Calu3 (cell line): Measurements from ENCODE around the gene COA3. TPM values are rescaled to one million over a fixed set of nuclear protein-coding genes. Genes with fewer than 3 reads are reported as not detected.

Experiments
- BruUV-seq: library from RNA; stranded (reverse); fragments of 400-500 nt; replicated peaks from 2 replicates; lab custom pipeline; 2021; lab: Mats Ljungman, UMichigan
- CTCF ChIA-PET: fragments of 300-600 bp; sonication (Branson Sonifier 250); formaldehyde crosslinking; loops from one replicate; lab custom pipeline; 2022; ENCODE audit warnings: antibody characterized with exemption; lab: Charles Lee
- DNase-seq: peaks from one replicate; pipeline ENCODE4 v3.0.0; 2022
- H3K27ac Mint-ChIP-seq: one replicate; pipeline ENCODE4 v1.8.0; 2022; ENCODE audit warnings: mixed read lengths; ENCODE audit not compliant: unreplicated experiment
- H3K27me3 Mint-ChIP-seq: one replicate; pipeline ENCODE4 v1.8.0; 2022; ENCODE audit warnings: mixed read lengths; ENCODE audit not compliant: unreplicated experiment
- H3K36me3 Mint-ChIP-seq: one replicate; pipeline ENCODE4 v1.8.0; 2022; ENCODE audit warnings: mild to moderate bottlenecking, moderate library complexity, mixed read lengths; ENCODE audit not compliant: insufficient read depth, unreplicated experiment
- H3K4me1 Mint-ChIP-seq: one replicate; pipeline ENCODE4 v1.8.0; 2022; ENCODE audit warnings: mild to moderate bottlenecking, low read depth, mixed read lengths; ENCODE audit not compliant: unreplicated experiment
- H3K4me3 Mint-ChIP-seq: one replicate; pipeline ENCODE4 v1.8.0; 2022; ENCODE audit warnings: mild to moderate bottlenecking, low read depth, moderate library complexity, mixed read lengths; ENCODE audit not compliant: unreplicated experiment
- H3K9me3 Mint-ChIP-seq: one replicate; pipeline ENCODE4 v1.8.0; 2022; ENCODE audit warnings: low read depth, mixed read lengths; ENCODE audit not compliant: unreplicated experiment
- intact Hi-C: fragments of 100-400 bp; cut with micrococcal nuclease; formaldehyde crosslinking; loops from one replicate; pipeline ENCODE4 v1.10.0; 2022; ENCODE audit not compliant: unreplicated experiment
- total RNA-seq: library from RNA; stranded (reverse); gene quantifications from 2 replicates; pipeline ENCODE4 v1.2.3, GENCODE V29; 2022
- TF ChIP-seq, protein P1 (sequence below): fragments of 200-600 bp; IDR thresholded peaks from one replicate; pipeline ENCODE4 v1.8.0; 2022; ENCODE audit warnings: antibody characterized with exemption; ENCODE audit not compliant: unreplicated experiment

The COA3 gene
- total RNA-seq, 1 experiment from 2014 or later: 99.9 TPM

DNA sequence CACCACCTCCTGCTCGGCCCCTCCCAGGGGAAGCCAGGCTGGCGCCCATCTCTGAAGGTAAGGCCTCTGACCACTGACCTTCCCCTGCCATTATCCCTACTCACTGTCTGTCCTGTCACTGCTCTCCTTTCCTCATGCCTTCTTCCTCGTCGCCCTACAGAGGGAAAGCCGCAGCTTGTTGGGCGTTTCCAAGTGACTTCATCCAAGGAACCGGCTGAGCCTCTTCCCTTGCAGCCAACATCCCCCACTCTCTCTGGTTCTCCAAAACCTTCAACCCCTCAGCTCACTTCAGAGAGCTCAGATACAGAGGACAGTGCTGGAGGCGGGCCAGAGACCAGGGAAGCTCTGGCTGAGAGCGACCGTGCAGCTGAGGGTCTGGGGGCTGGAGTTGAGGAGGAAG is 3.0 kb downstream of the COA3 start:
- Mint-ChIP-seq H3K4me3 (no peak overlapping the region), H3K27me3 (peaks cover 20% of the 10 kb centered on the region), H3K36me3 (peaks cover 36% of the 10 kb centered on the region), H3K9me3 (no peaks in the 10 kb centered on the region), H3K27ac (no peak overlapping the region), H3K4me1 (peaks cover 21% of the 10 kb centered on the region)
- CTCF ChIA-PET: no interaction called here
- intact Hi-C loops: no loop called here
- TF ChIP-seq, protein P1, sequence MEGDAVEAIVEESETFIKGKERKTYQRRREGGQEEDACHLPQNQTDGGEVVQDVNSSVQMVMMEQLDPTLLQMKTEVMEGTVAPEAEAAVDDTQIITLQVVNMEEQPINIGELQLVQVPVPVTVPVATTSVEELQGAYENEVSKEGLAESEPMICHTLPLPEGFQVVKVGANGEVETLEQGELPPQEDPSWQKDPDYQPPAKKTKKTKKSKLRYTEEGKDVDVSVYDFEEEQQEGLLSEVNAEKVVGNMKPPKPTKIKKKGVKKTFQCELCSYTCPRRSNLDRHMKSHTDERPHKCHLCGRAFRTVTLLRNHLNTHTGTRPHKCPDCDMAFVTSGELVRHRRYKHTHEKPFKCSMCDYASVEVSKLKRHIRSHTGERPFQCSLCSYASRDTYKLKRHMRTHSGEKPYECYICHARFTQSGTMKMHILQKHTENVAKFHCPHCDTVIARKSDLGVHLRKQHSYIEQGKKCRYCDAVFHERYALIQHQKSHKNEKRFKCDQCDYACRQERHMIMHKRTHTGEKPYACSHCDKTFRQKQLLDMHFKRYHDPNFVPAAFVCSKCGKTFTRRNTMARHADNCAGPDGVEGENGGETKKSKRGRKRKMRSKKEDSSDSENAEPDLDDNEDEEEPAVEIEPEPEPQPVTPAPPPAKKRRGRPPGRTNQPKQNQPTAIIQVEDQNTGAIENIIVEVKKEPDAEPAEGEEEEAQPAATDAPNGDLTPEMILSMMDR: no peak
- DNase-seq: no peak
- no TSS peak for BruUV-seq

DNA sequence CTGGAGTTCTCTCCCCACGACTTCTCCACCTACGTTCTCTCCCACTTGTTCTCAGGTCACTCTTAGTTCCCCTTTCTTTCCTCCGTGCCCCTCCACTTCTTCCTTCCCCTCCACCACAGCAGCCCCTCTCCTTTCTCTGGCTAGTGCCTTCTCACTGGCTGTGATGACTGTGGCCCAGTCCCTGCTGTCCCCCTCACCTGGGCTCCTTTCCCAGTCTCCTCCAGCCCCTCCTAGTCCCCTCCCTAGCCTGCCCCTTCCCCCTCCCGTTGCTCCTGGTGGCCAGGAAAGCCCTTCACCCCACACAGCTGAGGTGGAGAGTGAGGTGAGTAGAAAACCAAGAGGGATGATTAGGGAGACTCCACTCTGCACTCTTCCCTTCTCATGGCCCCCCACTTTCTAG is 3.4 kb downstream of the COA3 start:
- Mint-ChIP-seq H3K4me1 (peaks cover 21% of the 10 kb centered on the region), H3K9me3 (no peaks in the 10 kb centered on the region), H3K27me3 (peaks cover 20% of the 10 kb centered on the region), H3K27ac (no peak overlapping the region), H3K4me3 (no peak overlapping the region), H3K36me3 (peaks cover 36% of the 10 kb centered on the region)
- DNase-seq: no peak
- intact Hi-C loops: no loop called here
- TF ChIP-seq, protein P1: no peak
- BruUV-seq: no TSS peak
- CTCF ChIA-PET: no interaction called here

DNA sequence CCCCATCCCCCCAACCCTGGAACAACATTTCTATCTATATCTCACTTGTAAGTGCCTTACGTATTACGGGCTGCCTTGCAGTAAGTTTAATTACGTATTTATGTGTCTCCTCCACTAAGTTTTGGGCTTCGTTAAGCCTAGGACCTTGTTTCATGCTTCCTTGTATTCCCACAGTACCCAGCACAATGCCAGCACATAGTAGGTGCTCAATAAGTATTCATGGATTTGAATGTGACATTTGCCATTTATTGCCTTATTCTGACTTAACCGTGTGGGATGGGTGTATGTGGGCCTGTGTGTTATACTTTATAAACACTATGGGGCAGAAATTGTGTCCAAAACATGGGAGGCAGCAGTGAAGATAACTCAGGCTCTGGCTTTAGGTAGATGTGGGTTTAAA is 6.0 kb downstream of the COA3 start:
- intact Hi-C loops: no loop called here

DNA sequence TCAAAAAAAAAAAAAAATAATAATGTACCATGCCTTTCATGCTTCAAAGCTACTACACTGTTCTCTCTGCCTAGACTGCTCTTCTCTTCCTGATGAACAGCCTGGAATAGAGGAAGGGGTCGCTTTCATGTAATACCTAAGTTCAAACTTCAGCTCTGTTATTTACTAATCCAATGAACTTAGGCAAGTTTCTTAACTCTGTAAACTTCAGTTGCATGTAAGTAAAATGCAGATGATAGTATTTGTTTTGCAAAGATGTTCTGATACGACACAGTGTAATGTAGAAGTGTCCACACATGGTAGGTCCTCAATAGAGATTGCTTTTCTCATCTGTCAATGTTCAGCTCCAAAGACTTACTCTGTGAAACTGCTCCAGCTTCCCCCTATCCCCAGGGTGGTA is 6.6 kb downstream of the COA3 start:
- Mint-ChIP-seq H3K36me3 (peaks cover 19% of the 10 kb centered on the region), H3K27me3 (peaks cover 45% of the 10 kb centered on the region), H3K4me1 (peaks cover 5% of the 10 kb centered on the region), H3K4me3 (no peak overlapping the region), H3K9me3 (no peaks in the 10 kb centered on the region), H3K27ac (no peak overlapping the region)
- intact Hi-C loops: no loop called here
- BruUV-seq: no TSS peak
- CTCF ChIA-PET: no interaction called here
- no peak for DNase-seq
- TF ChIP-seq, protein P1: no peak

More for the DNA sequence above, 6.0 kb downstream of the COA3 start:
- H3K36me3 Mint-ChIP-seq: peaks cover 22% of the 10 kb centered on the region
- no TSS peak for BruUV-seq
- TF ChIP-seq, protein P1: no peak
- H3K4me1 Mint-ChIP-seq: peaks cover 11% of the 10 kb centered on the region
- H3K9me3 Mint-ChIP-seq: no peaks in the 10 kb centered on the region
- no peak overlapping the region for H3K4me3 Mint-ChIP-seq
- no peak for DNase-seq
- H3K27me3 Mint-ChIP-seq: peaks cover 39% of the 10 kb centered on the region
- CTCF ChIA-PET: no interaction called here
- no peak overlapping the region for H3K27ac Mint-ChIP-seq
